AG04450 (cell line): ENCODE results near the gene TRIM66. TPM values are rescaled to one million over a fixed set of nuclear protein-coding genes. Genes with fewer than 3 reads are reported as not detected.

ENCODE experiments used
- CTCF ChIA-PET: fragments of 300-600, 350-600 bp; formaldehyde crosslinking; extraction: SDS; loops from one replicate; lab custom pipeline; 2022; ENCODE audit warnings: antibody characterized with exemption, inconsistent platforms; lab: Charles Lee
- POLR2A ChIA-PET: fragments of 350-600 bp; formaldehyde crosslinking; extraction: SDS; loops from one replicate; lab custom pipeline; 2021; ENCODE audit warnings: antibody characterized with exemption, inconsistent platforms; lab: Yijun Ruan, JAX
- DNase-seq: peaks from one replicate; pipeline ENCODE4 v3.0.0-alpha.2; 2011; ENCODE audit warnings: low read depth, low spot score
- H3K27ac ChIP-seq: one replicate; pipeline ENCODE4 v1.5.1; 2012; ENCODE audit warnings: low read depth, low read length, control low read depth
- H3K27me3 ChIP-seq: one replicate; pipeline ENCODE4 v1.6.0; 2012; ENCODE audit warnings: low read length; ENCODE audit not compliant: control insufficient read depth, insufficient read depth
- H3K4me3 ChIP-seq: 2 replicates; pipeline ENCODE4 v1.5.1; 2011; ENCODE audit warnings: mild to moderate bottlenecking, low read depth, low read length, control low read depth
- H3K9me3 ChIP-seq: 2 replicates; pipeline ENCODE4 v1.5.1; 2012; ENCODE audit warnings: low read length; ENCODE audit not compliant: control insufficient read depth, insufficient read depth
- polyA plus RNA-seq: library from polyadenylated mRNA; depleted of rRNA; stranded (reverse); fragments of >200 nt; gene quantifications from 2 replicates; pipeline ENCODE4 v1.2.3, GENCODE V29; 2011
- TF ChIP-seq, protein P1 (sequence below): IDR thresholded peaks from 2 replicates; pipeline ENCODE4 v1.5.1; 2011; ENCODE audit warnings: low read depth, low read length, control low read depth, inconsistent platforms

TRIM66 gene
- polyA plus RNA-seq, 1 experiment: 6.3 TPM

DNA sequence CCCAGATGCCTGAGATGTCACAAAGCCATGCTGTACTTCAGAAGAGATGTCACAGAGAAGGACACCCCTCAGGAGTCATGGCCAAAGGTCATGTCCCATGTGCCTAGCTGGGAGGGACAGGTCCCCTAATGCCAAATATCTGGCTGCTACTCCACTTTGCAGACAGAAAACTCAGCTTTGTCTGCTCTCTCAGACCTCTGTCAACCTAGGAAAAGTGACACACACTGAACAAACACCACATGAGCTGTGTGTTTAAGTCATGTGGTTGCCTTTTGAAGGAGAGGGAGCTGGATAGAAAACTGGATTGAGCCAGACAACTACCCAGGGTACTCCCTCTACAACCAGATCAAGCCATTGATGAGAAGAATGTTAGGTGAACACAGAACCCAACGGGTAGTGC lies 3.5 kb downstream of the TRIM66 start:
- Histone ChIP-seq H3K27me3 (no peaks in the 10 kb centered on the region), H3K4me3 (no peak overlapping the region), H3K9me3 (no peaks in the 10 kb centered on the region; the same call in 1 of the 2 replicates), H3K27ac (no peak overlapping the region)
- TF ChIP-seq, protein P1, sequence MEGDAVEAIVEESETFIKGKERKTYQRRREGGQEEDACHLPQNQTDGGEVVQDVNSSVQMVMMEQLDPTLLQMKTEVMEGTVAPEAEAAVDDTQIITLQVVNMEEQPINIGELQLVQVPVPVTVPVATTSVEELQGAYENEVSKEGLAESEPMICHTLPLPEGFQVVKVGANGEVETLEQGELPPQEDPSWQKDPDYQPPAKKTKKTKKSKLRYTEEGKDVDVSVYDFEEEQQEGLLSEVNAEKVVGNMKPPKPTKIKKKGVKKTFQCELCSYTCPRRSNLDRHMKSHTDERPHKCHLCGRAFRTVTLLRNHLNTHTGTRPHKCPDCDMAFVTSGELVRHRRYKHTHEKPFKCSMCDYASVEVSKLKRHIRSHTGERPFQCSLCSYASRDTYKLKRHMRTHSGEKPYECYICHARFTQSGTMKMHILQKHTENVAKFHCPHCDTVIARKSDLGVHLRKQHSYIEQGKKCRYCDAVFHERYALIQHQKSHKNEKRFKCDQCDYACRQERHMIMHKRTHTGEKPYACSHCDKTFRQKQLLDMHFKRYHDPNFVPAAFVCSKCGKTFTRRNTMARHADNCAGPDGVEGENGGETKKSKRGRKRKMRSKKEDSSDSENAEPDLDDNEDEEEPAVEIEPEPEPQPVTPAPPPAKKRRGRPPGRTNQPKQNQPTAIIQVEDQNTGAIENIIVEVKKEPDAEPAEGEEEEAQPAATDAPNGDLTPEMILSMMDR: no peak
- CTCF ChIA-PET: no interaction called here
- no peak for DNase-seq
- POLR2A ChIA-PET: no interaction called here

GRCh38 chr11:8676458-8676857 lies 6.0 kb downstream of the TRIM66 start:
- no peaks in the 10 kb centered on the region for H3K27me3 ChIP-seq
- DNase-seq: no peak
- no peaks in the 10 kb centered on the region for H3K9me3 ChIP-seq
- H3K27ac ChIP-seq: no peak overlapping the region
- TF ChIP-seq, protein P1: no peak
- ChIA-PET CTCF (no interaction called here), POLR2A (no interaction called here)
- H3K4me3 ChIP-seq: no peak overlapping the region

GRCh38 chr11:8674859-8675258 lies 7.6 kb downstream of the TRIM66 start:
- no peak for DNase-seq
- no peaks in the 10 kb centered on the region for H3K9me3 ChIP-seq
- H3K4me3 ChIP-seq: no peak overlapping the region
- TF ChIP-seq, protein P1: no peak
- ChIA-PET POLR2A (no interaction called here), CTCF (no interaction called here)
- H3K27me3 ChIP-seq: no peaks in the 10 kb centered on the region
- H3K27ac ChIP-seq: no peak overlapping the region

DNA sequence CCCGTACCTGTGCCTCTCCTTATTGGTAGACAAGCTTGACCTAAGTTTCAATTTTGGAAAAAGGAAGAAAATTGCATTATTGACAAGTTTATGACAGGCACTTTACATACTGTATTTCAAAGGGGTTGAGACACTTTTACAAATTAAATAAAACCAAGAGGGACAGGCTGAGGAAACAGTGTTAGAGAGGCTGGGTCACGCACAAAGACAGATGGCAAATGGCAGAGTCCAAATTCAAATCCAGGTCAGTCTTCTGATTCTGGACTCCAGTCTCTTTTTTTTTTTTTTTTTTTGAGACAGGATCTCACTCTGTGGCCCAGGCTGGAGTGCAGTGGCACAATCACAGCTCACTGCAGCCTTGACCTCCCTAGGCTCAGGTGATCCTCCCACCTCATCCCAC lies 10.1 kb downstream of the TRIM66 start:
- Histone ChIP-seq H3K27ac (peak overlapping the region; percentile 87), H3K27me3 (no peaks in the 10 kb centered on the region), H3K9me3 (no peaks in the 10 kb centered on the region), H3K4me3 (no peak overlapping the region)
- POLR2A ChIA-PET: no interaction called here
- CTCF ChIA-PET: interaction anchor here (0.8 kb wide), 1 partner anchor 126 kb away, joined by 5 read pairs; no protein-coding TSS in a partner anchor
- no peak for DNase-seq
- TF ChIP-seq, protein P1: no peak

GRCh38 chr11:8671651-8672062 lies 10.8 kb downstream of the TRIM66 start:
- POLR2A ChIA-PET: interaction anchor here (0.8 to 1.5 kb wide), 5 partner anchors 11 to 40 kb away, joined by 4 to 15 read pairs (median 5); partner anchors contain the start of genes RPL27A and TRIM66
- H3K27me3 ChIP-seq: no peaks in the 10 kb centered on the region
- TF ChIP-seq, protein P1: no peak
- peak; percentile 63 for DNase-seq
- no peaks in the 10 kb centered on the region for H3K9me3 ChIP-seq
- peak overlapping the region; percentile 87 for H3K27ac ChIP-seq
- peak overlapping the region; percentile 14; the same call in 1 of the 2 replicates for H3K4me3 ChIP-seq
- CTCF ChIA-PET: interaction anchor here (0.8 kb wide), 1 partner anchor 125 kb away, joined by 5 read pairs; no protein-coding TSS in a partner anchor
